GM23248 (cell line): ENCODE results near the gene SCGB2A2. TPM values are rescaled to one million over a fixed set of nuclear protein-coding genes. Genes with fewer than 3 reads are reported as not detected.
A peak's percentile ranks its signal among the peaks of the same experiment; 100 is the strongest.

Experiments
- DNase-seq: peaks from one replicate; pipeline ENCODE4 v3.0.0-alpha.2; 2015
- H2AFZ ChIP-seq: fragments of 200-600 bp; sonication (generic); 2 replicates; pipeline ENCODE4 v1.6.1; 2016; ENCODE audit warnings: antibody characterized with exemption
- H3F3A ChIP-seq: fragments of 200-600 bp; sonication (generic); 2 replicates; pipeline ENCODE4 v1.6.1; 2016; ENCODE audit warnings: mild to moderate bottlenecking, antibody characterized with exemption, mixed run types; ENCODE audit not compliant: insufficient read depth
- H3K27ac ChIP-seq: fragments of 200-600 bp; sonication (generic); 2 replicates; pipeline ENCODE4 v1.5.1; 2016; ENCODE audit warnings: mild to moderate bottlenecking
- H3K27me3 ChIP-seq: fragments of 200-600 bp; sonication (generic); replicated peaks from 2 replicates; pipeline ENCODE4 v1.6.1; 2016; ENCODE audit warnings: mild to moderate bottlenecking; ENCODE audit not compliant: insufficient read depth
- H3K36me3 ChIP-seq: fragments of 200-600 bp; sonication (generic); 2 replicates; pipeline ENCODE4 v1.6.1; 2016; ENCODE audit warnings: low read depth, mild to moderate bottlenecking
- H3K4me1 ChIP-seq: fragments of 200-600 bp; sonication (generic); 2 replicates; pipeline ENCODE4 v1.6.1; 2016; ENCODE audit warnings: mild to moderate bottlenecking; ENCODE audit not compliant: insufficient read depth
- H3K4me2 ChIP-seq: fragments of 200-600 bp; sonication (generic); one replicate; pipeline ENCODE4 v1.6.1; 2016; ENCODE audit warnings: mild to moderate bottlenecking; ENCODE audit not compliant: unreplicated experiment
- H3K4me3 ChIP-seq: fragments of 200-600 bp; sonication (generic); 2 replicates; pipeline ENCODE4 v1.5.1; 2016; ENCODE audit warnings: mild to moderate bottlenecking
- H3K79me2 ChIP-seq: fragments of 200-600 bp; sonication (generic); 2 replicates; pipeline ENCODE4 v1.6.1; 2016; ENCODE audit warnings: mild to moderate bottlenecking; ENCODE audit not compliant: insufficient read depth
- H3K9ac ChIP-seq: fragments of 200-600 bp; sonication (generic); 2 replicates; pipeline ENCODE4 v1.6.1; 2016; ENCODE audit warnings: mild to moderate bottlenecking
- H3K9me2 ChIP-seq: fragments of 200-600 bp; sonication (generic); 2 replicates; pipeline ENCODE4 v1.6.1; 2016; ENCODE audit warnings: mixed run types, mild to moderate bottlenecking, moderate library complexity; ENCODE audit not compliant: insufficient read depth
- H3K9me3 ChIP-seq: fragments of 200-600 bp; sonication (generic); one replicate; pipeline ENCODE4 v1.6.1; 2017; ENCODE audit warnings: low read depth
- H4K20me1 ChIP-seq: fragments of 200-600 bp; sonication (generic); 2 replicates; pipeline ENCODE4 v1.6.0; 2016; ENCODE audit not compliant: insufficient read depth
- EZH2 ChIP-seq: fragments of 200-600 bp; sonication (generic); IDR thresholded peaks from 2 replicates; pipeline ENCODE4 v1.6.1; 2018; ENCODE audit warnings: antibody characterized with exemption, mild to moderate bottlenecking; ENCODE audit not compliant: insufficient read depth, poor library complexity, severe bottlenecking
- EZH2phosphoT487 ChIP-seq: fragments of 200-600 bp; sonication (generic); IDR thresholded peaks from 2 replicates; pipeline ENCODE4 v1.6.1; 2018; ENCODE audit warnings: antibody characterized with exemption, moderate library complexity, mild to moderate bottlenecking, low read depth; ENCODE audit not compliant: insufficient read depth
- WGBS, 2 experiments: methylation state at CpG; one replicate each; pipeline ENCODE4 v1.1.6; 2015 to 2017; ENCODE audit warnings: low lambda C conversion rate in 2 of 2, low coverage in 1 of 2; ENCODE audit errors: missing lambda C conversion rate in 2 of 2; 5-methylcytosine and 5-hydroxymethylcytosine counted together
- in situ Hi-C: fragments of 300-500 bp; cut with MboI; formaldehyde crosslinking; loops from 2 replicates; pipeline ENCODE4 v1.15.0; 2020
- polyA plus RNA-seq: library from polyadenylated mRNA; unstranded; fragments of >200 nt; fragmentation: Nextera tagmentation; extraction: Ambion mirVana; gene quantifications from 2 replicates; pipeline ENCODE4 v1.2.1, GENCODE V29; 2016
- total RNA-seq: library from RNA; depleted of rRNA; stranded (reverse); fragments of >200 nt; shearing (Covaris generic); gene quantifications from 2 replicates; pipeline ENCODE4 v1.2.3, GENCODE V29; 2014

The SCGB2A2 gene
- total and polyA plus RNA-seq, 2 experiments from 2014 or later = not detected

GRCh38 chr11:62273789-62274275 is 3.9 kb downstream of the SCGB2A2 start:
- H3K9ac ChIP-seq = no peak overlapping the region
- WGBS, 2 experiments = 44 to 54% methylated on average over 7 of the region's 7 CpGs
- in situ Hi-C loops = no loop called here
- no peak overlapping the region for H3K4me2 ChIP-seq
- H3K36me3 ChIP-seq = no peaks in the 10 kb centered on the region
- H3K4me1 ChIP-seq = no peaks in the 10 kb centered on the region
- H4K20me1 ChIP-seq = no peaks in the 10 kb centered on the region
- H3F3A ChIP-seq = no peaks in the 10 kb centered on the region
- DNase-seq = no peak
- no peak overlapping the region for H3K27ac ChIP-seq
- TF ChIP-seq EZH2 = no peak
- TF ChIP-seq EZH2phosphoT487 = no peak
- H3K79me2 ChIP-seq = no peaks in the 10 kb centered on the region
- H3K27me3 ChIP-seq = no peaks in the 10 kb centered on the region; the same call in 1 of the 2 replicates
- no peaks in the 10 kb centered on the region for H3K9me3 ChIP-seq
- H3K9me2 ChIP-seq = no peaks in the 10 kb centered on the region
- no peak overlapping the region for H3K4me3 ChIP-seq
- no peak overlapping the region for H2AFZ ChIP-seq

GRCh38 chr11:62280452-62280851 is 10.5 kb downstream of the SCGB2A2 start:
- no peaks in the 10 kb centered on the region for H3K27me3 ChIP-seq
- no peak for TF ChIP-seq EZH2
- no peak for TF ChIP-seq EZH2phosphoT487
- no peak overlapping the region for H2AFZ ChIP-seq
- H3K9me3 ChIP-seq = no peaks in the 10 kb centered on the region
- H3K4me1 ChIP-seq = no peaks in the 10 kb centered on the region
- H3K4me2 ChIP-seq = no peak overlapping the region
- DNase-seq = no peak
- no peaks in the 10 kb centered on the region for H3K9me2 ChIP-seq
- H3K36me3 ChIP-seq = no peaks in the 10 kb centered on the region
- H3K9ac ChIP-seq = no peak overlapping the region
- H3K79me2 ChIP-seq = no peaks in the 10 kb centered on the region
- H3K27ac ChIP-seq = no peak overlapping the region
- no peaks in the 10 kb centered on the region for H4K20me1 ChIP-seq
- H3F3A ChIP-seq = no peaks in the 10 kb centered on the region
- in situ Hi-C loops = no loop called here
- H3K4me3 ChIP-seq = no peak overlapping the region

- in situ Hi-C loops = no loop called here
- H3K9ac ChIP-seq = no peak overlapping the region
- H3K79me2 ChIP-seq = no peaks in the 10 kb centered on the region
- no peaks in the 10 kb centered on the region for H3K9me3 ChIP-seq
- no peak overlapping the region for H2AFZ ChIP-seq
- no peaks in the 10 kb centered on the region for H4K20me1 ChIP-seq
- H3K27ac ChIP-seq = no peak overlapping the region
- no peaks in the 10 kb centered on the region for H3F3A ChIP-seq
- peaks cover 3% of the 10 kb centered on the region for H3K27me3 ChIP-seq
- peak; percentile 44 for DNase-seq
- H3K36me3 ChIP-seq = no peaks in the 10 kb centered on the region
- 31% methylated on average over 2 of the region's 2 CpGs for WGBS, 2 experiments
- TF ChIP-seq EZH2 (no peak), EZH2phosphoT487 (no peak)
- H3K9me2 ChIP-seq = no peaks in the 10 kb centered on the region
- H3K4me3 ChIP-seq = no peak overlapping the region
- H3K4me2 ChIP-seq = no peak overlapping the region
- no peaks in the 10 kb centered on the region for H3K4me1 ChIP-seq
These were observed 25.5 kb downstream of the SCGB2A2 start for GRCh38 chr11:62295504-62295903.

GRCh38 chr11:62298975-62299374 is 29.0 kb downstream of the SCGB2A2 start, which contains the start of gene SCGB1D4:
Gene SCGB1D4 (minus strand): TSS chr11:62299075. CDS start chr11:62299010, 65 bp downstream.
- H3K9me2 ChIP-seq = no peaks in the 10 kb centered on the region
- DNase-seq = no peak
- TF ChIP-seq EZH2 (no peak), EZH2phosphoT487 (no peak)
- in situ Hi-C loops = no loop called here
- no peak within 1 kb of the TSS for H3K27ac ChIP-seq
- H4K20me1 ChIP-seq = no peaks in the 10 kb centered on the region
- no peaks in the 10 kb centered on the region for H3K36me3 ChIP-seq
- H3K4me2 ChIP-seq = no peak within 1 kb of the TSS
- H3K9ac ChIP-seq = no peak within 1 kb of the TSS
- H3K9me3 ChIP-seq = no peaks in the 10 kb centered on the region
- no peak within 1 kb of the TSS for H3K4me3 ChIP-seq
- H3F3A ChIP-seq = no peaks in the 10 kb centered on the region
- no peaks in the 10 kb centered on the region for H3K79me2 ChIP-seq
- 24 to 26% methylated on average over 7 of the region's 7 CpGs for WGBS, 2 experiments
- peaks cover 9% of the 10 kb centered on the region for H3K27me3 ChIP-seq
- H2AFZ ChIP-seq = no peak within 1 kb of the TSS
- H3K4me1 ChIP-seq = no peaks in the 10 kb centered on the region

GRCh38 chr11:62306227-62306626 is 36.3 kb downstream of the SCGB2A2 start:
- H3K4me1 ChIP-seq = no peaks in the 10 kb centered on the region
- no peak overlapping the region for H3K9ac ChIP-seq
- H3K9me3 ChIP-seq = no peaks in the 10 kb centered on the region
- in situ Hi-C loops = no loop called here
- H3K36me3 ChIP-seq = no peaks in the 10 kb centered on the region
- H3K4me3 ChIP-seq = no peak overlapping the region
- no peak overlapping the region for H3K4me2 ChIP-seq
- H3K27me3 ChIP-seq = 0 out of 2 replicates have a peak, but pooled peaks cover 6% of the 10 kb centered on the region
- TF ChIP-seq EZH2 (no peak), EZH2phosphoT487 (no peak)
- no peak overlapping the region for H2AFZ ChIP-seq
- H3F3A ChIP-seq = no peaks in the 10 kb centered on the region
- H3K9me2 ChIP-seq = no peaks in the 10 kb centered on the region
- DNase-seq = no peak
- no peaks in the 10 kb centered on the region for H4K20me1 ChIP-seq
- WGBS, 2 experiments = 26 to 41% methylated on average over 6 of the region's 6 CpGs
- H3K79me2 ChIP-seq = no peaks in the 10 kb centered on the region
- H3K27ac ChIP-seq = no peak overlapping the region
